Pons (tissue), 1 donor: ENCODE data around the gene TRIM60.
A peak's percentile ranks its signal among the peaks of the same experiment; 100 is the strongest.
"Not testable (repeated sequence)": the region's sequence is repeated elsewhere in the genome, so short reads cannot be mapped to it uniquely, and the experiment has no call there.

Experiments used
- DNase-seq: peaks from one replicate; pipeline ENCODE4 v3.0.0-alpha.2; 2016; ENCODE audit warnings: low spot score

The TRIM60 gene

GRCh38 chr4:165031436-165032211, at the start of gene TRIM60:
TSS of gene TRIM60 (plus strand) at chr4:165031999. CDS start at chr4:165040073, 8,074 bp downstream.
- no peak for DNase-seq

GRCh38 chr4:164989471-164989870, 42.3 kb upstream of the TRIM60 start:
- no peak for DNase-seq

GRCh38 chr4:164990786-164991185, 41.0 kb upstream of the TRIM60 start:
- DNase-seq = not testable (repeated sequence)

GRCh38 chr4:164996123-164996522, 35.7 kb upstream of the TRIM60 start:
- not testable (repeated sequence) for DNase-seq

- peak; percentile 72 for DNase-seq
Measured at GRCh38 chr4:164997324-164997723, 34.5 kb upstream of the TRIM60 start.

GRCh38 chr4:164997941-164998340, 33.9 kb upstream of the TRIM60 start:
- DNase-seq = peak; percentile 94

GRCh38 chr4:164998526-164999080, 33.2 kb upstream of the TRIM60 start:
- DNase-seq = peak; percentile 86

- DNase-seq = not testable (repeated sequence)
Measured at GRCh38 chr4:165001957-165002356, 29.8 kb upstream of the TRIM60 start.

GRCh38 chr4:165005352-165005925, 26.4 kb upstream of the TRIM60 start:
- DNase-seq = no peak

GRCh38 chr4:165006456-165006855, 25.3 kb upstream of the TRIM60 start:
- no peak for DNase-seq

GRCh38 chr4:165006886-165007285, 24.9 kb upstream of the TRIM60 start:
- no peak for DNase-seq

- DNase-seq = no peak
Measured at GRCh38 chr4:165009493-165010227, 22.1 kb upstream of the TRIM60 start.

- no peak for DNase-seq
Measured at GRCh38 chr4:165010487-165010886, 21.3 kb upstream of the TRIM60 start.

- DNase-seq = no peak
Measured at GRCh38 chr4:165010991-165011390, 20.8 kb upstream of the TRIM60 start.

- DNase-seq = no peak
Measured at GRCh38 chr4:165011403-165011802, 20.4 kb upstream of the TRIM60 start.

GRCh38 chr4:165013691-165014090, 18.1 kb upstream of the TRIM60 start:
- no peak for DNase-seq

- DNase-seq = no peak
Measured at GRCh38 chr4:165016971-165017370, 14.8 kb upstream of the TRIM60 start.

- not testable (repeated sequence) for DNase-seq
Measured at GRCh38 chr4:165019995-165020394, 11.8 kb upstream of the TRIM60 start.

GRCh38 chr4:165025782-165026181, 6.0 kb upstream of the TRIM60 start:
- not testable (repeated sequence) for DNase-seq

GRCh38 chr4:165027762-165028402, 3.9 kb upstream of the TRIM60 start:
- peak; percentile 12 for DNase-seq

- no peak for DNase-seq
Measured at GRCh38 chr4:165048170-165048569, 16.4 kb downstream of the TRIM60 start.

GRCh38 chr4:165052627-165053026, 20.8 kb downstream of the TRIM60 start:
- no peak for DNase-seq
